OCI-M2 (cell line): Measurements from ENCODE around the gene TSEN34.

Experiments
- DNase-seq: peaks from one replicate; lab custom pipeline; 2025; ENCODE audit not compliant: unreplicated experiment; lab: John Stamatoyannopoulos, UW

The TSEN34 gene

GRCh38 chr19:54191011-54191810 lies at the start of gene TSEN34:
TSEN34 (plus strand) TSS chr19:54191308; CDS start chr19:54191365, 57 bp downstream.
- DNase-seq: peak; percentile 81

GRCh38 chr19:54141356-54141755 lies 49.8 kb upstream of the TSEN34 start:
- no peak for DNase-seq

- no peak for DNase-seq
Measured at GRCh38 chr19:54142166-54142780, 48.8 kb upstream of the TSEN34 start.

GRCh38 chr19:54145541-54146158 lies 45.5 kb upstream of the TSEN34 start:
- DNase-seq: no peak

DNA sequence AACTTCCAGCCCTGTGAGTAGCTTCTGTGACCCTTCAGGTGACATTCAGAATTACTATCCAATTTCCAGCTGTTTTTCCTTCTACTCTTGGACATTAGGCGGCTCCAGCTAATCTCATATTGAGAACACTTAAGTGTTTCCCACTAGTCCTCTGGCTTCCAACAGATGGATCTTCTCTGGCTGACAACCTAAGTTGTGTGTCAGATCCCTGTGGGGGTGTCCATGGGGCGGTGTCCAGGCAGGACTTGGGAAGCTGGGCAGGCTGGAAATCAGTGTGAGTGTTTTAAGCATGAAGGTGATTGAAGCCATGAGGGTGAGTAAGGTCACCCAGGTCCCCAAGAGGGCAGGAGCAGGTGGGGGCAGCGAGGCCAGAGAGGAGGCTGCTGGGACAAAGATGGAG lies 43.4 kb upstream of the TSEN34 start:
- DNase-seq: no peak

DNA sequence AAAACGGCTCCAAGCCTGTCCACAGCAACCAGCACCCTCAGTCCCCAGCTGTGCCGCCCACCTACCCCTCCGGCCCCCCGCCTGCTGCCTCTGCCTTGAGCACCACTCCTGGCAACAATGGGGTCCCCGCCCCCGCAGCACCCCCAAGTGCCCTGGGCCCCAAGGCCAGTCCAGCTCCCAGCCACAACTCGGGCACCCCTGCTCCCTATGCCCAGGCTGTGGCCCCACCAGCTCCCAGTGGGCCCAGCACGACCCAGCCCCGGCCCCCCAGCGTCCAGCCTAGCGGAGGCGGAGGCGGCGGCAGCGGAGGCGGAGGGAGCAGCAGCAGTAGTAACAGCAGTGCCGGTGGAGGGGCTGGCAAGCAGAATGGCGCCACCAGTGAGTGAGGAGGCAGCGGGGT lies 43.0 kb upstream of the TSEN34 start:
- DNase-seq: no peak

GRCh38 chr19:54149021-54149812 lies 41.9 kb upstream of the TSEN34 start:
- DNase-seq: no peak

DNA sequence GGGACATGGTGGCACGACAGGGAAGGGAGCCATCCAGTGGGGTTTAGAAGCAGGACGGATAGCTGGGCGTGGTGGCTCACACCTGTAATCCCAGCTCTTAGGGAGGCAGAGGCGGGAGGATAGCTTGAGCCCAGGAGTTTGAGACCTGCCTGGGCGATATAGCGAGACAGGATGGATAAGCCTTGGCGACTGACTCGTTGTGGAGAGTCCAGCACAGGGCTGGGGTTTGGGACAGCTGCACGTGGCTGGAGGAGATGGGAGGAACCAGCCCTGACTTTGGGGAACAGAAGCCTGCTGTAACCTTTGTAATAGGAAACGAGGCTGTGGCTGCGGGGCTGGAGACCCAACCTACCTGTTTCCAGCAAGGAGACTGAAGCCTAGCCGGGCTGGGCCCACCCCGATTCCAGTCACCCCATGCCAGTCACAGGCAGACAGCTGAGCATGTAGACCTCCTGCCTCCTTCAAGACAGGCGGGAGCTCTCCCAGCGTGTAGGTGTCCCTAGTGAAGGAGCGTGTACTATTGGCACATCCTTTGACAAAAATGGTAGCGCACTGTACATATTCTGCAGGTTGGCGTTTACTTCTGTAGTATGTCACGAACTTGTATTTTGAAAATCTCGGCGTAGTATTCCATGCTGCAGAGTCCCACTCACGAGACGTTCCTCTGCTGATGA lies 39.6 kb upstream of the TSEN34 start:
- no peak for DNase-seq

GRCh38 chr19:54152267-54152666 lies 38.8 kb upstream of the TSEN34 start:
- no peak for DNase-seq

DNA sequence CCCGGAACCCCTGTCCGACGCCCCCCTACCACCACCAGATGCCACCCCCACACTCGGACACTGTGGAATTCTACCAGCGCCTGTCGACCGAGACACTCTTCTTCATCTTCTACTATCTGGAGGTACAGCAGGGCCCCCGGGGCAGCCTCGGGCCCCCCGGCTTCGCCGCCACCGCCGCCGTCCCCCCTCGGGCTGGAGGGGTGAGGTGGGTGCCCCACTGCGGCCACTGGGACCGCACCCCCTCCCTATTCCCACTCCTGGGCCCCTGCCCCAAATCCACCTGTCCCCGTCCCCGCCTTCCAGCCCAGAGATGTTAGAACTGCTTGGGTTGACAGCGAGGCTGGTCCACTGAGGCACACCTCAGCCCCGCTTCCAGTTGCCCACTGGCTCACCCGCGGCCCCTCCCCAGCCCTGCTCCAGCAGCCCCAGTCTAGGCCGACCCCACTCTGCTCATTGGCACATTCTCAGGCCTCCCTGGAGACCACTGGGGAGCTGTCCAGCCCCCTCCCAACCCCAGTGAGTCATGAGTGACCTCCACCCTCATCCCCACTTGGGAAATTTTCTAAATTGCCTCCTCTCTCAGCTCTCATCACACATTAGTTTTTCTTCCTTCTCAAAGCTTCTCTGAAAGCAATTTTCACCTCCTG lies 38.1 kb upstream of the TSEN34 start:
- DNase-seq: no peak

- no peak for DNase-seq
Measured at GRCh38 chr19:54153731-54154326, 37.3 kb upstream of the TSEN34 start.

GRCh38 chr19:54154603-54155345 lies 36.3 kb upstream of the TSEN34 start:
- no peak for DNase-seq

- no peak for DNase-seq
Measured at GRCh38 chr19:54155694-54156093, 35.4 kb upstream of the TSEN34 start.

- DNase-seq: no peak
Measured at GRCh38 chr19:54156490-54156889, 34.6 kb upstream of the TSEN34 start.

DNA sequence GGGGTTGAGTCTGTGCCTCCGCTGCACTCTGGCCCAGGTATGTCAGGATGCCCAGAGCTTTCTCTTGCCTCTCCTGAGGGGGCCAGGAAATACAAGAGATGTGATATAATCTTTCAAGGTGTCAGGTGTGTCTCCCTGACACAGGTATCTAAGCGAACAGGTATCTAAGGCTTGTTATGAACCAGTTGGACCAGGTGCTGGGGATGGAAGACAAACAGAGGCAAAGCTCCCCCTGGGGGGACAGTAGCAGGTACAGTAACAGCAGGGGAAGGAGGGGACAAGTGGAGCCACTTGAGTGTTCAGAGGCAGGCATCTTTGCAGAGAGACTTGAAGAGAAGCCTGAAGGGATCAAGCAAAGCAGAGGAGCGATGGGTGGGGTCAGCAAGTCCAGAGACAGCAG lies 34.2 kb upstream of the TSEN34 start:
- no peak for DNase-seq

GRCh38 chr19:54158812-54159351 lies 32.2 kb upstream of the TSEN34 start:
- DNase-seq: no peak

DNA sequence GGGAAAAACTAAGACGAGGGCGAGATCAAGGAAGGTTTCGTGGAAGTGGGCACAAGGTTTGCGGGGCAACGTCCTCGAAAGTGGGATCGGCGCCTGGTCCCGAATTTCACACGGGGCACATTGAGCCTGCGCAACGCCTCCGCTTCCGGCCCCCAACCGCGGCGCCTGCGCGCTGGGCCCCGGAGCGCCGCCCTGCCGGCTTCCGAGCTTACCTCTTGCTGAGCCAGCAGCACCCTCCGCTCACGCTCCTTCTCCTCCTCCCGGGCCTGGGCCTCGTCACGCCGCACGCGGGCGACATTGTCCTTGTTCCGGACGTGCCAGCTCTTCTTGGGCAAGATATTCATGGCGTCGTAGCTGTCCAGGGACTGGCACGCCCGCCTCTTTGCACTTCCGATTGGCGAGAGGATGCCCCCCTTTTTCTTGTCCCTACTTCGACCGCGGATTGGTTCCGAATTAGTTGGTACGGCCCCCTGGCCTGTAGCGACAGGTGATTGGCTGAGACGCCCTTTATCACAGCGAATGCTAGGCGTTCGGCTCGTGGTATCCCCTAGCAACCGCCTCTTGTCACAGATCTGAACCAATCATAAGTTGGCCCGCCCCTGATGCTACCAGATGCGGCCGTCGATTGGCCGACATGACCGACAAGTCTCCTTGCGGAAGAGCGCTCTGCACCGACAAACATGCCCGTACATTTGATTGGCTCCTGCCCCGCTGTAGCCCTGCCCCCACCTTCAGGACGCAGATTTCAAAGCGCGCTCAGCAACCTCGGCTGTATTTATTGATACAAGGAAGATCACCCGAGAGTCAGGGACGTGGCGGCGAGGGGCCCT lies 31.5 kb upstream of the TSEN34 start, which contains the start of gene LENG1:
TSS of gene LENG1 (minus strand) at position 370 of the 830 bp plus-strand sequence. CDS start at position 344, 26 bp downstream.
- peak; percentile 98 for DNase-seq
